ENCODE results near the gene FXN.

DNA sequence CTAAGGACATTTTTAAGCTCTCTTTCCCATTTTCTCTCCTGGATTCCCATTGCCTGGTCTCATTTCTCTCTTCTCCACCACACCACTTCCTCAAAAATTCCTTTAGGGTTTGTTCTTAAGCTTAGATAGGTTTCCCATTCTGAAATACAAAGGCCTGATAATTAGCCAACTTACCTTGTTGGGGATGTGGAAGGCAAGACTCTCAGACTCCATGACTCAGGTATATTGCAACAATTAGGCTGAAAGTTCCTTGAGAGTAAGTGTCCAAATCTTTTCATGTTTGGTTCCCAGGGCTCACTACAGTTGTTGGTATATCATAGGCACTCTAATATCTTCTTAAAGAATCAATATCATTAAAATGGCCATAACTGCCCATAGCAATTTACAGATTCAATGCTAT lies 43.6 kb downstream of the FXN start:
- TF ChIP-seq, protein P1, sequence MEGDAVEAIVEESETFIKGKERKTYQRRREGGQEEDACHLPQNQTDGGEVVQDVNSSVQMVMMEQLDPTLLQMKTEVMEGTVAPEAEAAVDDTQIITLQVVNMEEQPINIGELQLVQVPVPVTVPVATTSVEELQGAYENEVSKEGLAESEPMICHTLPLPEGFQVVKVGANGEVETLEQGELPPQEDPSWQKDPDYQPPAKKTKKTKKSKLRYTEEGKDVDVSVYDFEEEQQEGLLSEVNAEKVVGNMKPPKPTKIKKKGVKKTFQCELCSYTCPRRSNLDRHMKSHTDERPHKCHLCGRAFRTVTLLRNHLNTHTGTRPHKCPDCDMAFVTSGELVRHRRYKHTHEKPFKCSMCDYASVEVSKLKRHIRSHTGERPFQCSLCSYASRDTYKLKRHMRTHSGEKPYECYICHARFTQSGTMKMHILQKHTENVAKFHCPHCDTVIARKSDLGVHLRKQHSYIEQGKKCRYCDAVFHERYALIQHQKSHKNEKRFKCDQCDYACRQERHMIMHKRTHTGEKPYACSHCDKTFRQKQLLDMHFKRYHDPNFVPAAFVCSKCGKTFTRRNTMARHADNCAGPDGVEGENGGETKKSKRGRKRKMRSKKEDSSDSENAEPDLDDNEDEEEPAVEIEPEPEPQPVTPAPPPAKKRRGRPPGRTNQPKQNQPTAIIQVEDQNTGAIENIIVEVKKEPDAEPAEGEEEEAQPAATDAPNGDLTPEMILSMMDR (IDR thresholded peaks at IDR 0.05): no peak
- no peak for TF ChIP-seq ZFX (IDR thresholded peaks at IDR 0.05; ENCODE audit: borderline replicate concordance)
